ENCODE measurements around the gene FZD7. TPM values are rescaled to one million over a fixed set of nuclear protein-coding genes. Genes with fewer than 3 reads are reported as not detected.

FZD7 gene
- total and polyA plus RNA-seq, 2 donors = 2.0 to 3.9 TPM

DNA sequence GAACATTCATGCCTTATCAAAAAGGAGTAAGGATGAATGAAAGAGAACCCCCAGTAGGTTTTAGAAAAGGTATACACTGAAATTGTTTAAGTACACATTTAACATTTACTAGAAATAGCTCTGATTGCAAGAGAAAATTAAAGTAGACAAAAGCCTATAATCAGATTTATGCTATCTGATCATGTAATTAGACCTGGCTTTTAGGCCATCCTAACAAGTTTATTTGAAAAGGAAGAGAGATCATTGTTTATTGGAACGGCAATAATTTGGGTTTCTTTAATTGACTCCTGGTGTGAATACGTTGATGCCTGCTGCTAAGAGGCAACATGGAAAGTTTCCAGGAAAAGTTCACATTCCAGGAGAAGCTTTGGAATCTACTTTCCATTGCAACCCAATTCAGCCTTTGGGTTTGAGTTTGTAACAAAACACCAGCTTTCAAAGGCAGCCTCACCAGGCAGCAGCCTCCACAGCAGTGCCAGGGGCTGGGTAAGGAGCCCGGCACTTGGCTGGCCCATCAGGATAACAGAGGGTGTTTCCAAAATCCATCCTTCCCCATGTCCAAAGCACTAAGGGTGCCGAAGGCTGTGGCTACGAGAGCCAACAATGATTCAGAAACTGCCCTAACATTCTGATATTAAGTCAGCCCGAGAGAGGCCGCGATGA lies 18.0 kb downstream of the FZD7 start:
- Histone ChIP-seq H3K27me3 (ENCODE audit: control insufficient read depth in 2 of 2, insufficient read depth in 1 of 2, low read length in 1 of 2) (peaks cover 0 to 16% of the 10 kb centered on the region in 2 donors), H3K36me3 (ENCODE audit: control insufficient read depth in 2 of 2, insufficient read depth in 2 of 2, low read length in 1 of 2) (no peaks in the 10 kb centered on the region), H3K9me3 (ENCODE audit: control insufficient read depth in 2 of 2, insufficient read depth in 1 of 2, low read length in 1 of 2) (no peaks in the 10 kb centered on the region), H3K4me1 (ENCODE audit: control insufficient read depth in 2 of 2, insufficient read depth in 2 of 2, low read length in 2 of 2) (no peaks in the 10 kb centered on the region), H3K4me3 (ENCODE audit: low read length in 2 of 2) (no peak overlapping the region), H3K27ac (ENCODE audit: low read depth in 1 of 2, low read length in 1 of 2) (no peak overlapping the region)
- 95% methylated on average over 8 of the region's 8 CpGs for WGBS
- no peak for DNase-seq (ENCODE audit: low read depth in 6 of 9, low spot score in 9 of 9)

DNA sequence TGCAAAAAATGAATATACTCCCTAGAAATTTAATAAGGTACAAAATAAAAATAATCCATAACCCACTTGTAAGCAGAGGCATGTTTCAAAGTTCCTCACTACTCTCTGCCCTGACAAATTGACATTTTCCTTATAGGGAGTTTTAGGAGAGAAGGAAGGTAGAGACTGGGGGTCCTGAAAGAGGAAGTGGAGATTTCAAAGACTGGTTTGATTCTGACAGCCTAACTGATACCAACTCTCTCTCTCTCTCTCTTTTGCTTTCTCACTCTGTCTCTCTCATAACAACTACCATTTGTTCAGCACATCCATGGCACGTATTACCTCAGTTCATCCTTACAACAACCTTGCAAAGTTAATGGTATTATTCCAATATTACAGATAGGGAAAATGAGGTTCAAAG lies 18.6 kb downstream of the FZD7 start:
- Histone ChIP-seq H3K4me1 (ENCODE audit: control insufficient read depth in 2 of 2, insufficient read depth in 2 of 2, low read length in 2 of 2) (no peaks in the 10 kb centered on the region), H3K9me3 (ENCODE audit: control insufficient read depth in 2 of 2, insufficient read depth in 1 of 2, low read length in 1 of 2) (no peaks in the 10 kb centered on the region), H3K27me3 (ENCODE audit: control insufficient read depth in 2 of 2, insufficient read depth in 1 of 2, low read length in 1 of 2) (peaks cover 0 to 14% of the 10 kb centered on the region in 2 donors), H3K36me3 (ENCODE audit: control insufficient read depth in 2 of 2, insufficient read depth in 2 of 2, low read length in 1 of 2) (no peaks in the 10 kb centered on the region), H3K4me3 (ENCODE audit: low read length in 2 of 2) (no peak overlapping the region), H3K27ac (ENCODE audit: low read depth in 1 of 2, low read length in 1 of 2) (no peak overlapping the region)
- 92% methylated on average over 1 of the region's 1 CpG for WGBS
- DNase-seq (ENCODE audit: low read depth in 6 of 9, low spot score in 9 of 9) = no peak

DNA sequence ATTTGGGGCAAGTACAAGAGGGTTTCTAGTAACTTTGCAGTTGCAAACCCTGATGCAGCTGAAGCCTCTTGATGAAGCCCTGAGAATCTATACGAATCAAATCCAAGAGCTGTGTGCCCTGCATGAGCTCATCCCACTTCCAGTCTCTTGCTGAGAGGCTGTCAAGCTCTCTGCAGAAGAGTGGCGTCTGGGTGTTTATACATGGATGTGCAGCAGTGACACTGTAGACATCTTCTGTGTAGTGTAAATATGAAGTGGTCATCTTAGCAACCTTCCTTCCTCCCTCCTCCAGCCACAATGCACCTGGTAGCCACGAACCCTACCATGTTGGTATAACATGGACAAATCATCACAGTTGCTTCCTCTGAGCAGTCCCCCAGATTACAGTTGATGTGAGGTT lies 21.0 kb downstream of the FZD7 start:
- no peak overlapping the region for H3K4me3 ChIP-seq (ENCODE audit: low read length in 2 of 2)
- no peak for DNase-seq (ENCODE audit: low read depth in 6 of 9, low spot score in 9 of 9)
- H3K27me3 ChIP-seq (ENCODE audit: control insufficient read depth in 2 of 2, insufficient read depth in 1 of 2, low read length in 1 of 2) = peaks cover 0 to 14% of the 10 kb centered on the region in 2 donors
- no peaks in the 10 kb centered on the region for H3K36me3 ChIP-seq (ENCODE audit: control insufficient read depth in 2 of 2, insufficient read depth in 2 of 2, low read length in 1 of 2)
- H3K9me3 ChIP-seq (ENCODE audit: control insufficient read depth in 2 of 2, insufficient read depth in 1 of 2, low read length in 1 of 2) = no peaks in the 10 kb centered on the region
- H3K27ac ChIP-seq (ENCODE audit: low read depth in 1 of 2, low read length in 1 of 2) = no peak overlapping the region
- WGBS = 91% methylated on average over 3 of the region's 3 CpGs
- H3K4me1 ChIP-seq (ENCODE audit: control insufficient read depth in 2 of 2, insufficient read depth in 2 of 2, low read length in 2 of 2) = no peaks in the 10 kb centered on the region

DNA sequence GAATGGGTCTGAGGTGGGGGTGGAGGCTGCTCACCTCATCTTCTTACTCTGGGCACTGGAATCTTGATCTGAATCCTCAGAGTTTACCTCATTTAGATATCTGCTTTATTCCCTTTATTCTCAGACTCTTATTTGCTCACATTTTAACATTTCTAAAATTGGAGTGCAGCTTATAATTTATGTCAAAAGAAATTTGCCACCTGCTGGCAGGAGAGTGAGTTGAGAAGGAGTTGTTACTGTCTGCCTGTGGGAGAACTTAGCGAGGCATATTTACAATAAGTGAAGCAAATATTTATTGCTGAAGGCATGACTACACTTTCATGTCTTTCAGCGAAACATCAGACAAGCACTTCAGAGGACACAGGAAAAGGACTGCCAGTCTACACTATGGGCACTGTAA lies 23.0 kb downstream of the FZD7 start:
- WGBS = 50% methylated on average over 2 of the region's 2 CpGs
- DNase-seq (ENCODE audit: low read depth in 6 of 9, low spot score in 9 of 9) = no peak
- Histone ChIP-seq H3K36me3 (ENCODE audit: control insufficient read depth in 2 of 2, insufficient read depth in 2 of 2, low read length in 1 of 2) (no peaks in the 10 kb centered on the region), H3K4me1 (ENCODE audit: control insufficient read depth in 2 of 2, insufficient read depth in 2 of 2, low read length in 2 of 2) (no peaks in the 10 kb centered on the region), H3K27me3 (ENCODE audit: control insufficient read depth in 2 of 2, insufficient read depth in 1 of 2, low read length in 1 of 2) (peaks cover 0 to 12% of the 10 kb centered on the region in 2 donors), H3K27ac (ENCODE audit: low read depth in 1 of 2, low read length in 1 of 2) (no peak overlapping the region), H3K4me3 (ENCODE audit: low read length in 2 of 2) (no peak overlapping the region), H3K9me3 (ENCODE audit: control insufficient read depth in 2 of 2, insufficient read depth in 1 of 2, low read length in 1 of 2) (no peaks in the 10 kb centered on the region)

DNA sequence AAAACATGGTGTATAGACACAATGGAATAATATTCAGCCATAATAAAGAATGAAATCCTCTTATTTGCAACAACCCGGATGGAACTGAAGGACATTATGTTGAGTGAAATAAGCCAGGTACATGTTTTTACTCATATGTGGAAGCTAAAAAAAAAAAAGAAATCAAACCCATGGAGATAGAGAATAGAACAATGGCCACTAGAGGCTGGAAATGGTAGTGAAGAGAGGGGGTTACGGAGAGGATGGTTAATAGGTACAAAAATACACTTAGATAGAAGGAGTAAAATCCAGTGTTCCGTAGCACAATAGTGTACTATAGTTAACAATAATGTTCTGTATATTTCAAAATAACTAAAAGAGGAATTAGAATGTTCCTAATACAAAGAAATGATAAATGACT lies 26.6 kb downstream of the FZD7 start:
- no peak for DNase-seq (ENCODE audit: low read depth in 6 of 9, low spot score in 9 of 9)
- Histone ChIP-seq H3K4me3 (ENCODE audit: low read length in 2 of 2) (no peak overlapping the region), H3K4me1 (ENCODE audit: control insufficient read depth in 2 of 2, insufficient read depth in 2 of 2, low read length in 2 of 2) (no peaks in the 10 kb centered on the region), H3K9me3 (ENCODE audit: control insufficient read depth in 2 of 2, insufficient read depth in 1 of 2, low read length in 1 of 2) (no peaks in the 10 kb centered on the region), H3K27ac (ENCODE audit: low read depth in 1 of 2, low read length in 1 of 2) (no peak overlapping the region), H3K27me3 (ENCODE audit: control insufficient read depth in 2 of 2, insufficient read depth in 1 of 2, low read length in 1 of 2) (no peaks in the 10 kb centered on the region), H3K36me3 (ENCODE audit: control insufficient read depth in 2 of 2, insufficient read depth in 2 of 2, low read length in 1 of 2) (no peaks in the 10 kb centered on the region)
- WGBS = 97% methylated on average over 3 of the region's 3 CpGs

DNA sequence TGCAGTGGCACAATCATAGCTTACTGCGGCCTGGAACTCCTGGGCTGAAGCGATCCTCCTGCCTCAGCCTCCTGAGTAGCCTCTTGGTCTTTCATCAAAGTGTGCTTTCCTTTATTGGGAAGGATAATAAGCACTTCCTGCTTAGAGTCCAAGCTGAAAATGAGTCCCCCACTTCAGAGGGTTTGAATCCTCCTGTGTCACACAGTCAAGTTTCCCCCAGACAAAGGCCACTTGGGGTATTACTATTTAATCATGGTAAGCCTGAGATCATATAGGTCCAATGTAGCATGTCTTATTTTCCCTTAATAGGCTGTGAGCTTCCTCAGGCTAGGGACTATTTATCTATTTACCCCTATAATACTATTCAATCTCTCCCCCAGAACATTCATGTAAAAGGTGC lies 28.0 kb downstream of the FZD7 start:
- 99% methylated on average over 2 of the region's 2 CpGs for WGBS
- no peaks in the 10 kb centered on the region for H3K9me3 ChIP-seq (ENCODE audit: control insufficient read depth in 2 of 2, insufficient read depth in 1 of 2, low read length in 1 of 2)
- H3K4me3 ChIP-seq (ENCODE audit: low read length in 2 of 2) = no peak overlapping the region
- H3K27ac ChIP-seq (ENCODE audit: low read depth in 1 of 2, low read length in 1 of 2) = no peak overlapping the region
- H3K4me1 ChIP-seq (ENCODE audit: control insufficient read depth in 2 of 2, insufficient read depth in 2 of 2, low read length in 2 of 2) = no peaks in the 10 kb centered on the region
- H3K27me3 ChIP-seq (ENCODE audit: control insufficient read depth in 2 of 2, insufficient read depth in 1 of 2, low read length in 1 of 2) = no peaks in the 10 kb centered on the region
- DNase-seq (ENCODE audit: low read depth in 6 of 9, low spot score in 9 of 9) = no peak
- no peaks in the 10 kb centered on the region for H3K36me3 ChIP-seq (ENCODE audit: control insufficient read depth in 2 of 2, insufficient read depth in 2 of 2, low read length in 1 of 2)

DNA sequence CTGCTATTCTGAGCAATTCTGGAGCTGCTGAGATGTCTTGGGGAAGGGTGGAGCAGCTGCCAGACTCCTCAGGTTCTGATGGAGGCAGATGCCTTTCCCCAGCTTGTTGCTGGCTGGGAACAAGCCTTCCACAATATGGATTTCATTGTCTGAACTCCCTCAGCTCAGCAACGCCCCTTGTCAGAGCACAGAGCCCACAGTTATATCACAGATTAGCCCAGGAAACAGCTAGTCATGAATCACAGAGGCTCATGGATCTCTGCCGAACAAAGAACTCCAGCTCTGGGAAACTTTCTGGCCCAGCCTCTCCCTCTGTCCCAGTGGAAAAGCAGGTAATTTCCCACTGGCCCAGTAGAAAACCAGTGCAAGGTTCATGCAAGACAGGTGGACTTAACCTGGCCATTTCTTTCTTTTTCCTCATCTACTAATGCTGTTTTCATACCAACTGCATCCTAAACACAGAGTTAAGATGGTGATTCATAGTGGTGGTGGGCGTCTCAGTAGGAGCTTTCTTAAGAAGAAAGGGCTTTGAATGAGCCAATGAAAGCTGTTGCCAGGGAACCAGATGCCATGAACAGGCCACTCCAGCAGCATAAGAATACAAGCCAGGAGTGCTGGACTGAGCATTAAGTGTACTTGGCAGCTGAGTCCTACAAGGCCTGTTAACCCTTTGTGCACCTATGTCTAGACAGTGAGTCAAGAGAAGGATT lies 30.7 kb downstream of the FZD7 start:
- Histone ChIP-seq H3K4me1 (ENCODE audit: control insufficient read depth in 2 of 2, insufficient read depth in 2 of 2, low read length in 2 of 2) (no peaks in the 10 kb centered on the region), H3K36me3 (ENCODE audit: control insufficient read depth in 2 of 2, insufficient read depth in 2 of 2, low read length in 1 of 2) (no peaks in the 10 kb centered on the region), H3K27ac (ENCODE audit: low read depth in 1 of 2, low read length in 1 of 2) (no peak overlapping the region), H3K9me3 (ENCODE audit: control insufficient read depth in 2 of 2, insufficient read depth in 1 of 2, low read length in 1 of 2) (no peaks in the 10 kb centered on the region), H3K4me3 (ENCODE audit: low read length in 2 of 2) (no peak overlapping the region), H3K27me3 (ENCODE audit: control insufficient read depth in 2 of 2, insufficient read depth in 1 of 2, low read length in 1 of 2) (no peaks in the 10 kb centered on the region)
- WGBS = 87% methylated on average over 3 of the region's 3 CpGs
- DNase-seq (ENCODE audit: low read depth in 6 of 9, low spot score in 9 of 9) = no peak

DNA sequence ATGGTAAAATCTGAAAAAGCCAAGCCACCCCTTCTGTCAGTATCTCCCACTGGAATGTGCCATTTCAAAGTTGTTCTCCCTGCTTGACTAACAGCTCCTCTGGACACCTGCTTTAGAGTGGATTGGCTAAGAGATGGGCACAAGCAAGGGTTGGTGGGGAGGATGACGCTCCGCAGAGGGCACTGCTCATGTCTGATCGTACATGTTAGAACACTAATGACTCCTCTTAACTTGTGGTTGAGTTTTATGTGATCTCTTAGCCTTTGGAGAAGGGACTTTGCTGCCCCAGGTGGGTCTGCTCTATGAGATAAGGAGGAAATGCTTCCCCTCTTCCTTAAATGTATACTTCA lies 31.2 kb downstream of the FZD7 start:
- no peaks in the 10 kb centered on the region for H3K4me1 ChIP-seq (ENCODE audit: control insufficient read depth in 2 of 2, insufficient read depth in 2 of 2, low read length in 2 of 2)
- no peaks in the 10 kb centered on the region for H3K9me3 ChIP-seq (ENCODE audit: control insufficient read depth in 2 of 2, insufficient read depth in 1 of 2, low read length in 1 of 2)
- H3K27me3 ChIP-seq (ENCODE audit: control insufficient read depth in 2 of 2, insufficient read depth in 1 of 2, low read length in 1 of 2) = no peaks in the 10 kb centered on the region
- DNase-seq (ENCODE audit: low read depth in 6 of 9, low spot score in 9 of 9) = no peak
- no peaks in the 10 kb centered on the region for H3K36me3 ChIP-seq (ENCODE audit: control insufficient read depth in 2 of 2, insufficient read depth in 2 of 2, low read length in 1 of 2)
- H3K4me3 ChIP-seq (ENCODE audit: low read length in 2 of 2) = no peak overlapping the region
- no peak overlapping the region for H3K27ac ChIP-seq (ENCODE audit: low read depth in 1 of 2, low read length in 1 of 2)
- WGBS = 92% methylated on average over 3 of the region's 3 CpGs

DNA sequence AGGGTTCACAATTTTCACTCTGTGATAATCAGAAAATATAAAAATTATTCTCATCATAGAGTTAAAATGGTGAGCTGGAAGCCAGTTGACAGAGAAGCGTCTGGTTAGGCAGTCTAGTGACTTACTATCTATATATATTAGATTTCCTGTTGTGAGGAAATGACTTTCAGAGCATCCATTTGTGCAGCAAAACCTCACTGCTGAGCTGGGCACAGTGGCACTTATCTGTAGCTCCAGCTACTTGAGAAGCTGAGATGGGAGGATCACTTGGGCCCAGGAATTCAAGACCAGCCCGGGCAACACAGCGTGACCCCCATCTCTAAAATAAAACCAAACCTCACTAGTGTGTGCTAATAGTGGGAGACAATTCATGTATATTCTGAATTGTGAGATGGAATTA lies 32.2 kb downstream of the FZD7 start:
- no peak overlapping the region for H3K4me3 ChIP-seq (ENCODE audit: low read length in 2 of 2)
- no peaks in the 10 kb centered on the region for H3K36me3 ChIP-seq (ENCODE audit: control insufficient read depth in 2 of 2, insufficient read depth in 2 of 2, low read length in 1 of 2)
- WGBS = 95% methylated on average over 3 of the region's 3 CpGs
- H3K4me1 ChIP-seq (ENCODE audit: control insufficient read depth in 2 of 2, insufficient read depth in 2 of 2, low read length in 2 of 2) = no peaks in the 10 kb centered on the region
- H3K27ac ChIP-seq (ENCODE audit: low read depth in 1 of 2, low read length in 1 of 2) = no peak overlapping the region
- H3K9me3 ChIP-seq (ENCODE audit: control insufficient read depth in 2 of 2, insufficient read depth in 1 of 2, low read length in 1 of 2) = no peaks in the 10 kb centered on the region
- no peak for DNase-seq (ENCODE audit: low read depth in 6 of 9, low spot score in 9 of 9)
- no peaks in the 10 kb centered on the region for H3K27me3 ChIP-seq (ENCODE audit: control insufficient read depth in 2 of 2, insufficient read depth in 1 of 2, low read length in 1 of 2)
